Natural killer cell (primary cell): ENCODE data around the gene ADCY5. TPM values are rescaled to one million over a fixed set of nuclear protein-coding genes. Genes with fewer than 3 reads are reported as not detected.

ENCODE experiments used
- ATAC-seq, 3 donors: fragments of 150-1000 bp in 2 of 3; fragments of 200-7000 bp in 1 of 3; cut with Tn5 transposase; 1 replicate in 1 of 3; 2 replicates in 2 of 3; pipeline ENCODE4 v1.10.0; 2021; ENCODE audit warnings: mild to moderate bottlenecking in 2 of 3, moderate library complexity in 2 of 3
- DNase-seq, 2 donors: peaks; one replicate each; pipeline versions ENCODE4 v3.0.0 to v3.0.0-alpha.2; 2013 to 2021; ENCODE audit warnings: mixed read lengths in 1 of 2
- H3K27ac ChIP-seq: one replicate; pipeline ENCODE4 v1.5.1; 2013; ENCODE audit warnings: mild to moderate bottlenecking, low read length
- H3K27me3 ChIP-seq: one replicate; pipeline ENCODE4 v1.6.1; 2013; ENCODE audit warnings: low read length; ENCODE audit not compliant: control insufficient read depth, insufficient read depth
- H3K36me3 ChIP-seq: one replicate; pipeline ENCODE4 v1.6.1; 2013; ENCODE audit warnings: low read length; ENCODE audit not compliant: control insufficient read depth, insufficient read depth
- H3K4me1 ChIP-seq: one replicate; pipeline ENCODE4 v1.6.1; 2013; ENCODE audit warnings: low read length; ENCODE audit not compliant: control insufficient read depth, insufficient read depth
- H3K4me3 ChIP-seq: one replicate; pipeline ENCODE4 v1.5.1; 2013; ENCODE audit warnings: low read length
- H3K9me3 ChIP-seq: one replicate; pipeline ENCODE4 v1.6.1; 2013; ENCODE audit warnings: low read length; ENCODE audit not compliant: control insufficient read depth, insufficient read depth
- H3K27ac Mint-ChIP-seq, 2 donors: one replicate each; pipeline ENCODE4 v1.8.0; 2022; ENCODE audit warnings: mild to moderate bottlenecking in 2 of 2, mixed read lengths in 2 of 2, moderate library complexity in 1 of 2
- H3K27me3 Mint-ChIP-seq, 2 donors: one replicate each; pipeline ENCODE4 v1.8.0; 2022; ENCODE audit warnings: low read depth in 2 of 2, mixed read lengths in 2 of 2
- H3K36me3 Mint-ChIP-seq: one replicate; pipeline ENCODE4 v1.8.0; 2022; ENCODE audit warnings: mixed read lengths
- H3K4me1 Mint-ChIP-seq, 2 donors: one replicate each; pipeline ENCODE4 v1.8.0; 2022; ENCODE audit warnings: mixed read lengths in 2 of 2
- H3K4me3 Mint-ChIP-seq: one replicate; pipeline ENCODE4 v1.8.0; 2022; ENCODE audit warnings: mild to moderate bottlenecking, moderate library complexity, mixed read lengths
- H3K9me3 Mint-ChIP-seq, 2 donors: one replicate each; pipeline ENCODE4 v1.8.0; 2022; ENCODE audit warnings: mixed read lengths in 2 of 2
- CTCF ChIP-seq: fragments of 200-600 bp; IDR thresholded peaks from one replicate; pipeline ENCODE4 v1.8.0; 2022; ENCODE audit warnings: antibody characterized with exemption
- WGBS: methylation state at CpG from one replicate; pipeline ENCODE4 v1.1.7; 2013; ENCODE audit warnings: missing lambda C conversion rate; ENCODE audit not compliant: insufficient coverage; 5-methylcytosine and 5-hydroxymethylcytosine counted together
- intact Hi-C: fragments of 100-400 bp; cut with micrococcal nuclease; formaldehyde crosslinking; loops from one replicate; pipeline ENCODE4 v1.14.2; 2022
- total RNA-seq, 4 donors: library from RNA; stranded (reverse); fragments of 120-200 nt in 1 of 4; gene quantifications; one replicate each; pipeline versions ENCODE4 v1.2.3 to v1.2.4, GENCODE V29; 2013 to 2022

The ADCY5 gene
- total RNA-seq, 3 donors from 2014 or later (not counting 1 experiment from before 2014, with no cell fraction given): not detected

- peaks cover 0 to 3% of the 10 kb centered on the region in 2 donors for H3K27me3 Mint-ChIP-seq
- Histone ChIP-seq H3K9me3 (no peaks in the 10 kb centered on the region), H3K27me3 (peaks cover 4% of the 10 kb centered on the region), H3K27ac (no peak overlapping the region), H3K4me3 (no peak overlapping the region), H3K4me1 (peaks cover 4% of the 10 kb centered on the region), H3K36me3 (no peaks in the 10 kb centered on the region)
- TF ChIP-seq CTCF: no peak
- no peak overlapping the region for H3K4me3 Mint-ChIP-seq
- H3K36me3 Mint-ChIP-seq: no peaks in the 10 kb centered on the region
- H3K9me3 Mint-ChIP-seq: no peaks in the 10 kb centered on the region
- ATAC-seq (no peak), DNase-seq (no peak)
- no peak overlapping the region for H3K27ac Mint-ChIP-seq
- intact Hi-C loops: loop anchor here (1.0 to 5.0 kb wide), 2 partner anchors 158 to 230 kb away; no protein-coding TSS in a partner anchor
- 87% methylated on average over 10 of the region's 10 CpGs for WGBS
- H3K4me1 Mint-ChIP-seq: peaks cover under 1% of the 10 kb centered on the region in 2 donors
Measured at GRCh38 chr3:123329636-123330340, 119.1 kb downstream of the ADCY5 start.

GRCh38 chr3:123328851-123329635, 119.8 kb downstream of the ADCY5 start:
- H3K36me3 Mint-ChIP-seq: no peaks in the 10 kb centered on the region
- Histone ChIP-seq H3K4me3 (no peak overlapping the region), H3K36me3 (no peaks in the 10 kb centered on the region), H3K27ac (no peak overlapping the region), H3K9me3 (no peaks in the 10 kb centered on the region), H3K27me3 (peaks cover 4% of the 10 kb centered on the region), H3K4me1 (no peaks in the 10 kb centered on the region)
- H3K27ac Mint-ChIP-seq: no peak overlapping the region
- intact Hi-C loops: loop anchor here (1.0 to 5.0 kb wide), 2 partner anchors 158 to 230 kb away; no protein-coding TSS in a partner anchor
- peak; percentile 71 to 91 (median 88) for ATAC-seq
- no peaks in the 10 kb centered on the region for H3K4me1 Mint-ChIP-seq
- DNase-seq: peak; percentile 72 to 81
- WGBS: 21% methylated on average over 10 of the region's 13 CpGs
- peaks cover 0 to 3% of the 10 kb centered on the region in 2 donors for H3K27me3 Mint-ChIP-seq
- no peaks in the 10 kb centered on the region for H3K9me3 Mint-ChIP-seq
- peak; percentile 88 for TF ChIP-seq CTCF
- H3K4me3 Mint-ChIP-seq: no peak overlapping the region

- H3K36me3 ChIP-seq: no peaks in the 10 kb centered on the region
- no peaks in the 10 kb centered on the region for H3K9me3 ChIP-seq
- H3K9me3 Mint-ChIP-seq: no peaks in the 10 kb centered on the region
- no peak overlapping the region for H3K4me3 Mint-ChIP-seq
- ATAC-seq: peak in 1 of 3 donors; percentile 8
- no peak overlapping the region for H3K27ac ChIP-seq
- intact Hi-C loops: loop anchor here (5.0 kb wide), 1 partner anchor 159 kb away; no protein-coding TSS in a partner anchor
- no peak overlapping the region for H3K27ac Mint-ChIP-seq
- peaks cover under 1 to 3% of the 10 kb centered on the region in 2 donors for H3K27me3 Mint-ChIP-seq
- no peak for DNase-seq
- TF ChIP-seq CTCF: no peak
- WGBS: 74% methylated on average over 25 of the region's 25 CpGs
- no peaks in the 10 kb centered on the region for H3K4me1 Mint-ChIP-seq
- H3K36me3 Mint-ChIP-seq: no peaks in the 10 kb centered on the region
- no peaks in the 10 kb centered on the region for H3K4me1 ChIP-seq
- no peak overlapping the region for H3K4me3 ChIP-seq
- peaks cover 4% of the 10 kb centered on the region for H3K27me3 ChIP-seq
Measured at GRCh38 chr3:123327956-123328850, 120.7 kb downstream of the ADCY5 start.
